Measurements from ENCODE around the gene CHIC2. TPM values are rescaled to one million over a fixed set of nuclear protein-coding genes. Genes with fewer than 3 reads are reported as not detected.

Gene CHIC2
- total and polyA plus RNA-seq, 2 of the 4 experiments (the other 2 are of a cell fraction), result 20.4 to 26.3 TPM

DNA sequence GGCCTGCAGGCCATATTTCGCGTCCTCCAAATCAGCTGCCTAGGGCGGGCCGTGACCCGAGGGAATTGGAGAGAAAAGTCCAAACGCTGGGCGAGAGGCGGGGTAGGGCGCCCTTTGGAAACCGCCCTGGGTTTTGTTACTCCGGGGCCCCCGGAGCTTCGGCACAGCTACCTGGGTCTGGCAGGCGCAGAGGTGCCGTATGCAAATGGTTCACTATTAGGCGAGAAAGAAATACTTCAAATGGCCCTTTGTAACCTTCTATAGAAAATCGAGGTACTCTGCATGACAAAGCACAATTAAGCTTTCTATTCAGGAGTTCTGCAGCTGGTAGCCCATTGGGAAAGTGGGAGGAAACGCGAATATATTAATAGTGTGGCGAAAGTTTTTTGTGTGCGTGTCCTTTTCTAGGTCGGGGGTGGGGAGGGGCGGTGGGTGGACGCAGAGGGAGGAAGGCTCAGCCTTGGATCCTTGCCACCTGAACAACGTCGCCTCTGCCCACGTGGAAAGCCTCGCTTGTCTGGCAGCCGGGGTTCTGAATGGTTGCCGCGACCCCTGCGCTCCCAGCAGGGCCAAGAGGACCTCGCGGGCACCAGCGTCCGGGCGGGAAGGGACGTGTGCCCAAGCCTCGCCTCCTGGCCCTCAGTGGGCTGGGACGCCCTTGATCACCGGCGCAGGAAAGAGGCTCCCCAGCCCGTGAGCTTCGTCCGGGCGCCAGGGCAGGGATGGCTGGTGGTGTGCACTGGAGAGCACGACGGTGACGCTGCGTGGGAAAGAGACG is 45.0 kb upstream of the CHIC2 start:
- intact Hi-C loops (cut with micrococcal nuclease), result no loop called here
- WGBS, 2 experiments (ENCODE audit: extremely low coverage in 2 of 2, insufficient read length in 1 of 2), result 43% methylated on average over 15 of the region's 51 CpGs; no CpG with 5 or more reads in 1 of the 2 experiments

More for the DNA sequence above, 45.0 kb upstream of the CHIC2 start:
- Histone ChIP-seq H4K8ac (ENCODE audit: low read depth in 2 of 2, low read length in 2 of 2) (no peak overlapping the region), H3K4me1 (ENCODE audit: control insufficient read depth, insufficient read depth, low read length) (no peaks in the 10 kb centered on the region), H2AK5ac (ENCODE audit: low read depth, low read length) (no peak overlapping the region), H2AFZ (replicated peaks; ENCODE audit: low read length, poor library complexity) (peak overlapping the region; percentile 59), H2BK20ac (ENCODE audit: low read depth, low read length) (no peak overlapping the region), H2BK15ac (ENCODE audit: low read depth, low read length) (no peak overlapping the region), H2BK5ac (ENCODE audit: low read depth, low read length, poor library complexity, severe bottlenecking) (no peak overlapping the region), H3K27me3 (ENCODE audit: control insufficient read depth, insufficient read depth, low read length) (peaks cover 9% of the 10 kb centered on the region), H3K9ac (ENCODE audit: low read depth, low read length) (no peak overlapping the region), H2BK120ac (ENCODE audit: low read depth, low read length) (no peak overlapping the region), H4K5ac (ENCODE audit: low read depth, low read length) (no peak overlapping the region), H3K4me2 (ENCODE audit: low read depth, low read length) (no peak overlapping the region), H4K91ac (ENCODE audit: insufficient read depth, low read depth, low read length) (no peak overlapping the region), H3K23ac (ENCODE audit: low read depth, low read length) (no peak overlapping the region), H3K4ac (ENCODE audit: low read depth, low read length) (no peak overlapping the region), H3K18ac (ENCODE audit: low read depth, low read length) (no peak overlapping the region), H3K4me3 (ENCODE audit: insufficient read depth, low read depth, low read length) (no peak overlapping the region), H3K9me3 (ENCODE audit: control insufficient read depth, insufficient read depth, low read length) (no peaks in the 10 kb centered on the region), H3K27ac (ENCODE audit: insufficient read depth, low read length) (no peak overlapping the region), H4K20me1 (ENCODE audit: insufficient read depth, low read length) (no peaks in the 10 kb centered on the region), H3K56ac (ENCODE audit: extremely low read depth, insufficient read depth, low read length) (no peak overlapping the region), H3K14ac (replicated peaks; ENCODE audit: low read depth, low read length) (no peak overlapping the region), H3K36me3 (ENCODE audit: control insufficient read depth, insufficient read depth, low read length) (no peaks in the 10 kb centered on the region), H3K79me1 (ENCODE audit: low read depth in 1 of 2, low read length in 2 of 2) (no peaks in the 10 kb centered on the region), H3K9me1 (ENCODE audit: insufficient read depth, low read length) (no peaks in the 10 kb centered on the region; the same call in 1 of the 2 replicates), H2AK9ac (replicated peaks; ENCODE audit: low read depth, low read length, poor library complexity) (no peak overlapping the region)
- TF ChIP-seq MAFK (IDR thresholded peaks at IDR 0.05; ENCODE audit: low read depth, low read length), result no peak
- TF ChIP-seq RCOR1 (IDR thresholded peaks at IDR 0.05; ENCODE audit: insufficient replicate concordance, low read length), result no peak
- ChIA-PET CTCF (no interaction called here), POLR2A (ENCODE audit: unreplicated experiment) (no interaction called here)
- ATAC-seq (ENCODE audit: low read depth), result no peak
- DNase-seq, result no peak
- BruUV-seq (replicated peaks), result no TSS peak
- in situ Hi-C loops (cut with MboI; ENCODE audit: low sequenced_read_pairs), result no loop called here
- dilution Hi-C loops (cut with HindIII; ENCODE audit: low sequenced_read_pairs, unreplicated experiment), result no loop called here
